H9 (cell line): ENCODE data around the gene TDRD3. TPM values are rescaled to one million over a fixed set of nuclear protein-coding genes. Genes with fewer than 3 reads are reported as not detected.

Source experiments
- DNase-seq: peaks from one replicate; pipeline ENCODE4 v3.0.0-alpha.2; 2017
- H2AFZ ChIP-seq: one replicate; pipeline ENCODE4 v1.6.1; 2013; ENCODE audit warnings: mild to moderate bottlenecking, low read length, control low read depth, moderate library complexity
- H2AK5ac ChIP-seq: 2 replicates; pipeline ENCODE4 v1.6.1; 2013; ENCODE audit warnings: low read length, control low read depth, mixed read lengths; ENCODE audit not compliant: insufficient read length
- H2BK120ac ChIP-seq: one replicate; pipeline ENCODE4 v1.6.1; 2013; ENCODE audit warnings: low read depth, mild to moderate bottlenecking, low read length, control low read depth, inconsistent platforms; ENCODE audit not compliant: poor library complexity, severe bottlenecking
- H2BK12ac ChIP-seq: 2 replicates; pipeline ENCODE4 v1.6.1; 2013; ENCODE audit warnings: low read length, control low read depth, mixed read lengths, low read depth; ENCODE audit not compliant: insufficient read length
- H2BK15ac ChIP-seq: 2 replicates; pipeline ENCODE4 v1.6.1; 2013; ENCODE audit warnings: low read depth, low read length, control low read depth
- H2BK20ac ChIP-seq: one replicate; pipeline ENCODE4 v1.6.1; 2013; ENCODE audit warnings: low read depth, mild to moderate bottlenecking, low read length, control low read depth, inconsistent platforms; ENCODE audit not compliant: poor library complexity, severe bottlenecking
- H2BK5ac ChIP-seq: 2 replicates; pipeline ENCODE4 v1.6.1; 2013; ENCODE audit warnings: low read length, control low read depth, mixed read lengths; ENCODE audit not compliant: insufficient read length
- H3K14ac ChIP-seq: 2 replicates; pipeline ENCODE4 v1.6.1; 2013; ENCODE audit warnings: low read length, control low read depth; ENCODE audit not compliant: insufficient read depth
- H3K18ac ChIP-seq: 2 replicates; pipeline ENCODE4 v1.6.1; 2013; ENCODE audit warnings: low read depth, mild to moderate bottlenecking, mixed read lengths, low read length, control low read depth; ENCODE audit not compliant: insufficient read length
- H3K23ac ChIP-seq: 2 replicates; pipeline ENCODE4 v1.6.1; 2013; ENCODE audit warnings: low read length, control low read depth, mixed read lengths, low read depth; ENCODE audit not compliant: insufficient read length
- H3K23me2 ChIP-seq: 2 replicates; pipeline ENCODE4 v1.6.1; 2013; ENCODE audit warnings: low read depth, mild to moderate bottlenecking, mixed read lengths, low read length, control low read depth; ENCODE audit not compliant: insufficient read length, poor library complexity, severe bottlenecking
- H3K27ac ChIP-seq: 2 replicates; pipeline ENCODE4 v1.5.1; 2013; ENCODE audit warnings: low read length, control low read depth, mixed read lengths, low read depth; ENCODE audit not compliant: insufficient read length
- H3K27me3 ChIP-seq: 2 replicates; pipeline ENCODE4 v1.6.1; 2013; ENCODE audit warnings: low read length, control low read depth, inconsistent platforms; ENCODE audit not compliant: insufficient read depth
- H3K4ac ChIP-seq: 2 replicates; pipeline ENCODE4 v1.6.1; 2013; ENCODE audit warnings: low read depth, mild to moderate bottlenecking, control low read depth, inconsistent platforms, low read length, moderate library complexity
- H3K4me1 ChIP-seq: 2 replicates; pipeline ENCODE4 v1.6.1; 2013; ENCODE audit warnings: low read length, control low read depth, inconsistent platforms; ENCODE audit not compliant: insufficient read depth
- H3K4me2 ChIP-seq: 2 replicates; pipeline ENCODE4 v1.6.1; 2013; ENCODE audit warnings: low read length, control low read depth, mixed read lengths; ENCODE audit not compliant: insufficient read length, insufficient read depth
- H3K56ac ChIP-seq: 2 replicates; pipeline ENCODE4 v1.6.1; 2013; ENCODE audit warnings: low read depth, mild to moderate bottlenecking, mixed read lengths, low read length, control low read depth; ENCODE audit not compliant: insufficient read length
- H3K79me1 ChIP-seq: 2 replicates; pipeline ENCODE4 v1.6.1; 2013; ENCODE audit warnings: low read depth, mild to moderate bottlenecking, moderate library complexity, low read length, control low read depth, inconsistent platforms; ENCODE audit not compliant: insufficient read depth, poor library complexity, severe bottlenecking
- H3K79me2 ChIP-seq: 2 replicates; pipeline ENCODE4 v1.6.1; 2013; ENCODE audit warnings: low read length, control low read depth, inconsistent platforms; ENCODE audit not compliant: insufficient read depth
- H3K9ac ChIP-seq: 2 replicates; pipeline ENCODE4 v1.6.1; 2013; ENCODE audit warnings: low read length, control low read depth, mixed read lengths; ENCODE audit not compliant: insufficient read length; ENCODE audit errors: extremely low read depth
- H3K9me3 ChIP-seq: one replicate; pipeline ENCODE4 v1.6.1; 2013; ENCODE audit warnings: low read depth, low read length, inconsistent platforms; ENCODE audit not compliant: control insufficient read depth
- H3T11ph ChIP-seq: one replicate; pipeline ENCODE4 v1.6.1; 2013; ENCODE audit warnings: mild to moderate bottlenecking, low read length, control low read depth, inconsistent platforms
- H4K20me1 ChIP-seq: one replicate; pipeline ENCODE4 v1.6.1; 2013; ENCODE audit not compliant: control insufficient read depth, insufficient read length, insufficient read depth
- H4K5ac ChIP-seq: 2 replicates; pipeline ENCODE4 v1.6.1; 2013; ENCODE audit warnings: low read depth, mild to moderate bottlenecking, mixed read lengths, low read length, control low read depth; ENCODE audit not compliant: insufficient read length
- H4K8ac ChIP-seq: replicated peaks from 2 replicates; pipeline ENCODE4 v1.6.1; 2013; ENCODE audit warnings: low read length, control low read depth, mixed read lengths, low read depth; ENCODE audit not compliant: insufficient read length
- H4K91ac ChIP-seq: 2 replicates; pipeline ENCODE4 v1.6.1; 2013; ENCODE audit warnings: low read depth, mild to moderate bottlenecking, moderate library complexity, mixed read lengths, low read length, control low read depth; ENCODE audit not compliant: insufficient read length
- H3K27ac Mint-ChIP-seq, 3 experiments: 2 replicates in 2 of 3; 3 replicates in 1 of 3; pipeline ENCODE4 v1.8.0; 2020 to 2021; ENCODE audit warnings: mixed read lengths in 3 of 3, mild to moderate bottlenecking in 1 of 3, moderate library complexity in 1 of 3
- H3K27me3 Mint-ChIP-seq: 2 replicates; pipeline ENCODE4 v1.8.0; 2021; ENCODE audit warnings: low read depth, mild to moderate bottlenecking, moderate library complexity, mixed read lengths
- H3K36me3 Mint-ChIP-seq, 3 experiments: 2 replicates in 2 of 3; 3 replicates in 1 of 3; pipeline ENCODE4 v1.8.0; 2020 to 2021; ENCODE audit warnings: low read depth in 3 of 3, mixed read lengths in 3 of 3; ENCODE audit not compliant: insufficient read depth in 1 of 3
- H3K4me1 Mint-ChIP-seq, 2 experiments: 2 replicates each; pipeline ENCODE4 v1.8.0; 2020; ENCODE audit warnings: mixed read lengths in 2 of 2
- H3K4me3 Mint-ChIP-seq, 2 experiments: 2 replicates in 1 of 2; 3 replicates in 1 of 2; pipeline ENCODE4 v1.8.0; 2020 to 2021; ENCODE audit warnings: mild to moderate bottlenecking in 2 of 2, mixed read lengths in 2 of 2, moderate library complexity in 1 of 2
- H3K9me3 Mint-ChIP-seq, 2 experiments: 2 replicates in 1 of 2; 3 replicates in 1 of 2; pipeline ENCODE4 v1.8.0; 2020; ENCODE audit warnings: mild to moderate bottlenecking in 2 of 2, mixed read lengths in 2 of 2, moderate library complexity in 1 of 2
- CTCF ChIP-seq: fragments of 200-600 bp; sonication (generic); conservative IDR thresholded peaks from 3 replicates; pipeline ENCODE4 v1.8.0; 2021; ENCODE audit warnings: antibody characterized with exemption, mild to moderate bottlenecking
- WGBS: extraction: QIAGEN DNeasy Blood & Tissue Kit; methylation state at CpG from one replicate; pipeline ENCODE4 v1.1.7; 2013; ENCODE audit warnings: missing lambda C conversion rate, low lambda C conversion rate, mixed read lengths; ENCODE audit not compliant: insufficient read length; ENCODE audit errors: extremely low coverage; 5-methylcytosine and 5-hydroxymethylcytosine counted together
- total RNA-seq: library from RNA; stranded (reverse); gene quantifications from 2 replicates; pipeline ENCODE4 v1.2.1, GENCODE V29; 2021

The TDRD3 gene
- total RNA-seq, 1 experiment from 2014 or later = 16.1 TPM

DNA sequence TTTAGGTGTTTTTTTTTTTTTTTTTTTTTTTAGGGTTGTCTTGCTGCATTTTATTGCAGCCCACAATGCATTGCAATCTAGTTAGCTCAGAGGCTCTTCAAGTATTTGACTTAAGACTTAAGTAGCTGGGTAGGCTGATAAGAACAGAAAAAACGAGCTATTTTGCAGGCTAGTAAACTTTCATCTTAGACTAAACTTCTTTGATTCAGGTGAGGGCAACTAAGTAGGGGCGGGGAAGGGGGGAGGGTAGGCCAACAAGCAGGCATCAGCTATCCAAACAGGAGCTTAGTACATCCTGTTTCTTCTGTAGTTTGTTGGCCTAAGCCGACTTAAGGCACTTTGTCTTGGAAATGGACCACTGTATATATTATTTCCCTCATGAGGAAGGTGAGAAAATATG lies 4.9 kb upstream of the TDRD3 start:
- no peak overlapping the region for H4K8ac ChIP-seq
- H3K4me2 ChIP-seq = no peak overlapping the region
- H4K20me1 ChIP-seq = no peaks in the 10 kb centered on the region
- H2AK5ac ChIP-seq = no peak overlapping the region
- H2BK120ac ChIP-seq = no peak overlapping the region
- TF ChIP-seq CTCF = no peak
- DNase-seq = no peak
- no peaks in the 10 kb centered on the region for H3K36me3 Mint-ChIP-seq
- H3K4ac ChIP-seq = no peak overlapping the region
- H3K4me1 ChIP-seq = no peaks in the 10 kb centered on the region
- no peak overlapping the region for H3K14ac ChIP-seq
- H3T11ph ChIP-seq = no peak overlapping the region
- H4K91ac ChIP-seq = no peak overlapping the region
- no peaks in the 10 kb centered on the region for H3K79me2 ChIP-seq
- WGBS = no CpG with 5 or more reads among the region's 3 CpGs
- H3K56ac ChIP-seq = no peak overlapping the region
- H3K27me3 Mint-ChIP-seq = no peaks in the 10 kb centered on the region
- H3K27me3 ChIP-seq = no peaks in the 10 kb centered on the region
- H3K18ac ChIP-seq = no peak overlapping the region
- no peak overlapping the region for H4K5ac ChIP-seq
- H2BK5ac ChIP-seq = no peak overlapping the region
- H3K27ac ChIP-seq = no peak overlapping the region
- peak overlapping the region; percentile 46 for H2AFZ ChIP-seq
- no peaks in the 10 kb centered on the region for H3K9me3 Mint-ChIP-seq
- no peak overlapping the region for H2BK12ac ChIP-seq
- no peaks in the 10 kb centered on the region for H3K9me3 ChIP-seq
- peaks cover 13 to 14% of the 10 kb centered on the region in 2 experiments for H3K4me1 Mint-ChIP-seq
- no peak overlapping the region for H3K23ac ChIP-seq
- H3K27ac Mint-ChIP-seq = no peak overlapping the region
- H3K4me3 Mint-ChIP-seq = no peak overlapping the region
- H2BK15ac ChIP-seq = no peak overlapping the region
- H2BK20ac ChIP-seq = no peak overlapping the region
- H3K79me1 ChIP-seq = no peaks in the 10 kb centered on the region
- H3K9ac ChIP-seq = no peak overlapping the region
- peaks cover 4% of the 10 kb centered on the region for H3K23me2 ChIP-seq
